Stomach (tissue), 4 donors: Measurements from ENCODE around the gene TMX4.

Source experiments
- CTCF ChIP-seq, 7 experiments: fragments of 450-650 bp in 4 of 7; fragments of 200-600 bp in 3 of 7; sonication (generic) in 3 of 7; IDR thresholded peaks; one replicate each; pipeline ENCODE4 v1.5.1; 2016 to 2019; ENCODE audit warnings: antibody characterized with exemption in 7 of 7, control low read depth in 2 of 7, mild to moderate bottlenecking in 1 of 7
- EP300 ChIP-seq: sonication (generic); formaldehyde crosslinking; IDR thresholded peaks from one replicate; pipeline ENCODE4 v1.6.1; 2017; ENCODE audit warnings: antibody characterized with exemption
- POLR2A ChIP-seq, 4 donors: fragments of 450-650 bp; IDR thresholded peaks; one replicate each; pipeline ENCODE4 v1.6.1; 2016; ENCODE audit warnings: antibody characterized with exemption in 4 of 4, control low read depth in 2 of 4, mild to moderate bottlenecking in 1 of 4, moderate library complexity in 1 of 4
- POLR2AphosphoS5 ChIP-seq, 3 donors: sonication (generic); formaldehyde crosslinking; IDR thresholded peaks; one replicate each; pipeline ENCODE4 v1.6.1; 2016; ENCODE audit warnings: antibody characterized with exemption in 3 of 3

GRCh38 chr20:8060977-8061376, 41.4 kb upstream of the TMX4 start:
- no peak for TF ChIP-seq CTCF (IDR thresholded peaks at IDR 0.05)
- TF ChIP-seq POLR2AphosphoS5 (IDR thresholded peaks at IDR 0.05) = no peak
- no peak for TF ChIP-seq EP300
- TF ChIP-seq POLR2A (IDR thresholded peaks at IDR 0.05) = no peak
